GM23338 (cell line): ENCODE results near the gene FOXP1. TPM values are rescaled to one million over a fixed set of nuclear protein-coding genes. Genes with fewer than 3 reads are reported as not detected.

Experiments used
- ATAC-seq: fragments of 200-7000 bp; cut with Tn5 transposase; 3 replicates; pipeline ENCODE4 v1.9.1; 2020
- DNase-seq: peaks from one replicate; pipeline ENCODE4 v3.0.0-alpha.2; 2015; ENCODE audit warnings: low spot score
- H2AFZ ChIP-seq: fragments of 200-600 bp; sonication (generic); 2 replicates; pipeline ENCODE4 v1.8.0; 2016; ENCODE audit warnings: antibody characterized with exemption, mild to moderate bottlenecking, moderate library complexity
- H3F3A ChIP-seq: fragments of 200-600 bp; sonication (generic); replicated peaks from 2 replicates; pipeline ENCODE4 v1.8.0; 2017; ENCODE audit warnings: antibody characterized with exemption, mixed run types, low read depth
- H3K27ac ChIP-seq: fragments of 200-600 bp; sonication (generic); 2 replicates; pipeline ENCODE4 v1.6.1; 2016; ENCODE audit warnings: low read depth
- H3K27me3 ChIP-seq: fragments of 200-600 bp; sonication (generic); 2 replicates; pipeline ENCODE4 v1.8.0; 2016; ENCODE audit warnings: mild to moderate bottlenecking, mixed run types, moderate library complexity; ENCODE audit not compliant: insufficient read depth
- H3K36me3 ChIP-seq: fragments of 200-600 bp; sonication (generic); 2 replicates; pipeline ENCODE4 v1.8.0; 2016; ENCODE audit warnings: mild to moderate bottlenecking; ENCODE audit not compliant: insufficient read depth
- H3K4me1 ChIP-seq: fragments of 200-600 bp; sonication (generic); 2 replicates; pipeline ENCODE4 v1.8.0; 2016; ENCODE audit warnings: mild to moderate bottlenecking, moderate library complexity; ENCODE audit not compliant: insufficient read depth
- H3K4me2 ChIP-seq: fragments of 200-600 bp; sonication (generic); 2 replicates; pipeline ENCODE4 v1.7.1; 2017; ENCODE audit warnings: mixed run types
- H3K4me3 ChIP-seq: fragments of 200-600 bp; sonication (generic); 2 replicates; pipeline ENCODE4 v1.6.1; 2016; ENCODE audit warnings: mixed run types
- H3K79me2 ChIP-seq: fragments of 200-600 bp; sonication (generic); replicated peaks from 2 replicates; pipeline ENCODE4 v1.8.0; 2017; ENCODE audit warnings: mild to moderate bottlenecking; ENCODE audit not compliant: insufficient read depth
- H3K9me2 ChIP-seq: fragments of 200-600 bp; sonication (generic); 2 replicates; pipeline ENCODE4 v1.8.0; 2017; ENCODE audit not compliant: insufficient read depth
- H4K20me1 ChIP-seq: fragments of 200-600 bp; sonication (generic); replicated peaks from 2 replicates; pipeline ENCODE4 v1.8.0; 2017; ENCODE audit warnings: mild to moderate bottlenecking; ENCODE audit not compliant: insufficient read depth
- H3K27ac Mint-ChIP-seq: 2 replicates; pipeline ENCODE4 v1.8.0; 2020; ENCODE audit warnings: inconsistent platforms, mild to moderate bottlenecking, moderate library complexity, mixed read lengths
- H3K27me3 Mint-ChIP-seq: 3 replicates; pipeline ENCODE4 v1.8.0; 2022; ENCODE audit warnings: low read depth, mild to moderate bottlenecking, moderate library complexity, mixed read lengths, inconsistent platforms; ENCODE audit not compliant: insufficient read depth, poor library complexity
- H3K36me3 Mint-ChIP-seq: 3 replicates; pipeline ENCODE4 v1.8.0; 2021; ENCODE audit warnings: low read depth, mild to moderate bottlenecking, inconsistent platforms, moderate library complexity, mixed read lengths
- H3K4me1 Mint-ChIP-seq: 3 replicates; pipeline ENCODE4 v1.8.0; 2020; ENCODE audit warnings: mild to moderate bottlenecking, inconsistent platforms, mixed read lengths
- H3K4me3 Mint-ChIP-seq: 3 replicates; pipeline ENCODE4 v1.8.0; 2021; ENCODE audit warnings: moderate library complexity, mild to moderate bottlenecking, inconsistent platforms, mixed read lengths
- H3K9me3 Mint-ChIP-seq: 3 replicates; pipeline ENCODE4 v1.8.0; 2020; ENCODE audit warnings: moderate library complexity, mild to moderate bottlenecking, inconsistent platforms, mixed read lengths
- CREB1 ChIP-seq: fragments of 250-450 bp; sonication (Bioruptor Pico); IDR thresholded peaks from 2 replicates; pipeline ENCODE4 v1.5.0; 2020; ENCODE audit warnings: low read depth, mild to moderate bottlenecking, moderate library complexity
- EZH2 ChIP-seq: fragments of 200-600 bp; sonication (generic); IDR thresholded peaks from one replicate; pipeline ENCODE4 v1.8.0; 2017; ENCODE audit warnings: antibody characterized with exemption, mild to moderate bottlenecking, low read depth; ENCODE audit not compliant: unreplicated experiment
- EZH2phosphoT487 ChIP-seq: fragments of 200-600 bp; sonication (generic); IDR thresholded peaks from one replicate; pipeline ENCODE4 v1.8.1; 2018; ENCODE audit warnings: antibody characterized with exemption; ENCODE audit not compliant: unreplicated experiment
- JUNB ChIP-seq: IDR thresholded peaks from one replicate; pipeline ENCODE4 v1.6.1; 2016; ENCODE audit warnings: antibody characterized with exemption; ENCODE audit not compliant: unreplicated experiment
- NANOG ChIP-seq: IDR thresholded peaks from 2 replicates; pipeline ENCODE4 v1.6.1; 2016; ENCODE audit warnings: antibody characterized with exemption, borderline replicate concordance
- POLR2AphosphoS5 ChIP-seq: IDR thresholded peaks from 2 replicates; pipeline ENCODE4 v1.6.1; 2016; ENCODE audit warnings: antibody characterized with exemption, low read depth
- STAT1 ChIP-seq: IDR thresholded peaks from one replicate; pipeline ENCODE4 v1.6.1; 2016; ENCODE audit warnings: antibody characterized with exemption; ENCODE audit not compliant: unreplicated experiment
- ZNF114 ChIP-seq: fragments of 250-450 bp; sonication (Bioruptor Pico); IDR thresholded peaks from 2 replicates; pipeline ENCODE4 v1.5.0; 2020; ENCODE audit warnings: mild to moderate bottlenecking, moderate library complexity
- ZNF331 ChIP-seq: fragments of 250-450 bp; sonication (Bioruptor Pico); IDR thresholded peaks from 2 replicates; pipeline ENCODE4 v1.5.0; 2020; ENCODE audit warnings: low read depth, mild to moderate bottlenecking, moderate library complexity
- polyA plus RNA-seq: library from polyadenylated mRNA; unstranded; fragments of >200 nt; fragmentation: Nextera tagmentation; extraction: Ambion mirVana; gene quantifications from 2 replicates; pipeline ENCODE4 v1.2.1, GENCODE V29; 2016
- total RNA-seq: library from RNA; depleted of rRNA; stranded (reverse); fragments of >200 nt; shearing (Covaris generic); gene quantifications from 2 replicates; pipeline ENCODE4 v1.2.3, GENCODE V29; 2014
- TF ChIP-seq, protein P1 (sequence below): IDR thresholded peaks from 2 replicates; pipeline ENCODE4 v1.6.1; 2016; ENCODE audit warnings: antibody characterized with exemption
- TF ChIP-seq, protein P2 (sequence below): IDR thresholded peaks from one replicate; pipeline ENCODE4 v1.6.1; 2018; ENCODE audit warnings: antibody characterized with exemption; ENCODE audit not compliant: unreplicated experiment
- TF ChIP-seq, protein P3 (sequence below): fragments of 250-450 bp; sonication (Bioruptor Pico); IDR thresholded peaks from 2 replicates; pipeline ENCODE4 v1.5.0; 2020; ENCODE audit warnings: mild to moderate bottlenecking, moderate library complexity
- TF ChIP-seq, protein P4 (sequence below), 2 experiments: fragments of 200-600 bp in 1 of 2; sonication (generic) in 1 of 2; conservative IDR thresholded peaks; 2 replicates each; pipeline versions ENCODE4 v1.5.1 to v1.6.1; 2016 to 2017; ENCODE audit warnings: antibody characterized with exemption in 2 of 2, low read depth in 2 of 2, mild to moderate bottlenecking in 2 of 2, moderate library complexity in 1 of 2

FOXP1 gene
- total and polyA plus RNA-seq, 2 experiments from 2014 or later: 32.9 to 35.5 TPM

DNA sequence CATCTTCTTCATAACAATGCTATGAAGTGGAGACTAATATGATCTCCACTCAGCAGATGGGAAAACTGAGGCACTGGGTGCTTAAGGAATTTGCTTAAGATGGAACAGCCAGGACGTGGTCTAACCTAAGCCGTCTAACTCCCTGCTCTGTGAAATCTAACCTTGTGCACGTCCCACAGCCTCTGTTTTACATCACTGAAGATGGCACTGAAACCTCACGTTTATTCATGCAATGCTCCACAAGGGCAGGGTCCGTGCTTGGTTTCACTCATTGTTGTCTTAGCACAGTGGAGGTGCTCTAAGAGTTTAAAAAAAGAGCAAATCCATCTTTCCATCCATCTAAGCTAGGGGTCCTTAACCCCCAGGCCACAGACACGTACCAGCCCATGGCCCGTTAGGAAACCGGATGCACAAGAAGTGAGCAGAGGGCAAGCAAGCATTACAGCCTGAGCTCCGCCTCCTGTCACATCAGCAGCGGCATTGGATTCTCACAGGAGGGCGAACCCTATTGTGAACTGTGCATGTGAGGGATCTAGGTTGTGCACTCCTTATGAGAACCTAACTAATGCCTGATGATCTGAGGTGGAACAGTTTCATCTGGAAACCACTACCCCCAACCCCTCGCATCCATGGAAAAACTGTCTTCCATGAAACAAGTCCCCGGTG, 118.0 kb downstream of the FOXP1 start:
- no peak overlapping the region for H3K4me3 ChIP-seq
- H3F3A ChIP-seq: no peaks in the 10 kb centered on the region
- TF ChIP-seq JUNB: no peak
- TF ChIP-seq, protein P1, sequence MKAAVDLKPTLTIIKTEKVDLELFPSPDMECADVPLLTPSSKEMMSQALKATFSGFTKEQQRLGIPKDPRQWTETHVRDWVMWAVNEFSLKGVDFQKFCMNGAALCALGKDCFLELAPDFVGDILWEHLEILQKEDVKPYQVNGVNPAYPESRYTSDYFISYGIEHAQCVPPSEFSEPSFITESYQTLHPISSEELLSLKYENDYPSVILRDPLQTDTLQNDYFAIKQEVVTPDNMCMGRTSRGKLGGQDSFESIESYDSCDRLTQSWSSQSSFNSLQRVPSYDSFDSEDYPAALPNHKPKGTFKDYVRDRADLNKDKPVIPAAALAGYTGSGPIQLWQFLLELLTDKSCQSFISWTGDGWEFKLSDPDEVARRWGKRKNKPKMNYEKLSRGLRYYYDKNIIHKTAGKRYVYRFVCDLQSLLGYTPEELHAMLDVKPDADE: no peak
- TF ChIP-seq, protein P2, sequence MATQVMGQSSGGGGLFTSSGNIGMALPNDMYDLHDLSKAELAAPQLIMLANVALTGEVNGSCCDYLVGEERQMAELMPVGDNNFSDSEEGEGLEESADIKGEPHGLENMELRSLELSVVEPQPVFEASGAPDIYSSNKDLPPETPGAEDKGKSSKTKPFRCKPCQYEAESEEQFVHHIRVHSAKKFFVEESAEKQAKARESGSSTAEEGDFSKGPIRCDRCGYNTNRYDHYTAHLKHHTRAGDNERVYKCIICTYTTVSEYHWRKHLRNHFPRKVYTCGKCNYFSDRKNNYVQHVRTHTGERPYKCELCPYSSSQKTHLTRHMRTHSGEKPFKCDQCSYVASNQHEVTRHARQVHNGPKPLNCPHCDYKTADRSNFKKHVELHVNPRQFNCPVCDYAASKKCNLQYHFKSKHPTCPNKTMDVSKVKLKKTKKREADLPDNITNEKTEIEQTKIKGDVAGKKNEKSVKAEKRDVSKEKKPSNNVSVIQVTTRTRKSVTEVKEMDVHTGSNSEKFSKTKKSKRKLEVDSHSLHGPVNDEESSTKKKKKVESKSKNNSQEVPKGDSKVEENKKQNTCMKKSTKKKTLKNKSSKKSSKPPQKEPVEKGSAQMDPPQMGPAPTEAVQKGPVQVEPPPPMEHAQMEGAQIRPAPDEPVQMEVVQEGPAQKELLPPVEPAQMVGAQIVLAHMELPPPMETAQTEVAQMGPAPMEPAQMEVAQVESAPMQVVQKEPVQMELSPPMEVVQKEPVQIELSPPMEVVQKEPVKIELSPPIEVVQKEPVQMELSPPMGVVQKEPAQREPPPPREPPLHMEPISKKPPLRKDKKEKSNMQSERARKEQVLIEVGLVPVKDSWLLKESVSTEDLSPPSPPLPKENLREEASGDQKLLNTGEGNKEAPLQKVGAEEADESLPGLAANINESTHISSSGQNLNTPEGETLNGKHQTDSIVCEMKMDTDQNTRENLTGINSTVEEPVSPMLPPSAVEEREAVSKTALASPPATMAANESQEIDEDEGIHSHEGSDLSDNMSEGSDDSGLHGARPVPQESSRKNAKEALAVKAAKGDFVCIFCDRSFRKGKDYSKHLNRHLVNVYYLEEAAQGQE: no peak
- TF ChIP-seq POLR2AphosphoS5: no peak
- no peak for TF ChIP-seq ZNF114 (CRISPR knock-in tag)
- TF ChIP-seq, protein P3, sequence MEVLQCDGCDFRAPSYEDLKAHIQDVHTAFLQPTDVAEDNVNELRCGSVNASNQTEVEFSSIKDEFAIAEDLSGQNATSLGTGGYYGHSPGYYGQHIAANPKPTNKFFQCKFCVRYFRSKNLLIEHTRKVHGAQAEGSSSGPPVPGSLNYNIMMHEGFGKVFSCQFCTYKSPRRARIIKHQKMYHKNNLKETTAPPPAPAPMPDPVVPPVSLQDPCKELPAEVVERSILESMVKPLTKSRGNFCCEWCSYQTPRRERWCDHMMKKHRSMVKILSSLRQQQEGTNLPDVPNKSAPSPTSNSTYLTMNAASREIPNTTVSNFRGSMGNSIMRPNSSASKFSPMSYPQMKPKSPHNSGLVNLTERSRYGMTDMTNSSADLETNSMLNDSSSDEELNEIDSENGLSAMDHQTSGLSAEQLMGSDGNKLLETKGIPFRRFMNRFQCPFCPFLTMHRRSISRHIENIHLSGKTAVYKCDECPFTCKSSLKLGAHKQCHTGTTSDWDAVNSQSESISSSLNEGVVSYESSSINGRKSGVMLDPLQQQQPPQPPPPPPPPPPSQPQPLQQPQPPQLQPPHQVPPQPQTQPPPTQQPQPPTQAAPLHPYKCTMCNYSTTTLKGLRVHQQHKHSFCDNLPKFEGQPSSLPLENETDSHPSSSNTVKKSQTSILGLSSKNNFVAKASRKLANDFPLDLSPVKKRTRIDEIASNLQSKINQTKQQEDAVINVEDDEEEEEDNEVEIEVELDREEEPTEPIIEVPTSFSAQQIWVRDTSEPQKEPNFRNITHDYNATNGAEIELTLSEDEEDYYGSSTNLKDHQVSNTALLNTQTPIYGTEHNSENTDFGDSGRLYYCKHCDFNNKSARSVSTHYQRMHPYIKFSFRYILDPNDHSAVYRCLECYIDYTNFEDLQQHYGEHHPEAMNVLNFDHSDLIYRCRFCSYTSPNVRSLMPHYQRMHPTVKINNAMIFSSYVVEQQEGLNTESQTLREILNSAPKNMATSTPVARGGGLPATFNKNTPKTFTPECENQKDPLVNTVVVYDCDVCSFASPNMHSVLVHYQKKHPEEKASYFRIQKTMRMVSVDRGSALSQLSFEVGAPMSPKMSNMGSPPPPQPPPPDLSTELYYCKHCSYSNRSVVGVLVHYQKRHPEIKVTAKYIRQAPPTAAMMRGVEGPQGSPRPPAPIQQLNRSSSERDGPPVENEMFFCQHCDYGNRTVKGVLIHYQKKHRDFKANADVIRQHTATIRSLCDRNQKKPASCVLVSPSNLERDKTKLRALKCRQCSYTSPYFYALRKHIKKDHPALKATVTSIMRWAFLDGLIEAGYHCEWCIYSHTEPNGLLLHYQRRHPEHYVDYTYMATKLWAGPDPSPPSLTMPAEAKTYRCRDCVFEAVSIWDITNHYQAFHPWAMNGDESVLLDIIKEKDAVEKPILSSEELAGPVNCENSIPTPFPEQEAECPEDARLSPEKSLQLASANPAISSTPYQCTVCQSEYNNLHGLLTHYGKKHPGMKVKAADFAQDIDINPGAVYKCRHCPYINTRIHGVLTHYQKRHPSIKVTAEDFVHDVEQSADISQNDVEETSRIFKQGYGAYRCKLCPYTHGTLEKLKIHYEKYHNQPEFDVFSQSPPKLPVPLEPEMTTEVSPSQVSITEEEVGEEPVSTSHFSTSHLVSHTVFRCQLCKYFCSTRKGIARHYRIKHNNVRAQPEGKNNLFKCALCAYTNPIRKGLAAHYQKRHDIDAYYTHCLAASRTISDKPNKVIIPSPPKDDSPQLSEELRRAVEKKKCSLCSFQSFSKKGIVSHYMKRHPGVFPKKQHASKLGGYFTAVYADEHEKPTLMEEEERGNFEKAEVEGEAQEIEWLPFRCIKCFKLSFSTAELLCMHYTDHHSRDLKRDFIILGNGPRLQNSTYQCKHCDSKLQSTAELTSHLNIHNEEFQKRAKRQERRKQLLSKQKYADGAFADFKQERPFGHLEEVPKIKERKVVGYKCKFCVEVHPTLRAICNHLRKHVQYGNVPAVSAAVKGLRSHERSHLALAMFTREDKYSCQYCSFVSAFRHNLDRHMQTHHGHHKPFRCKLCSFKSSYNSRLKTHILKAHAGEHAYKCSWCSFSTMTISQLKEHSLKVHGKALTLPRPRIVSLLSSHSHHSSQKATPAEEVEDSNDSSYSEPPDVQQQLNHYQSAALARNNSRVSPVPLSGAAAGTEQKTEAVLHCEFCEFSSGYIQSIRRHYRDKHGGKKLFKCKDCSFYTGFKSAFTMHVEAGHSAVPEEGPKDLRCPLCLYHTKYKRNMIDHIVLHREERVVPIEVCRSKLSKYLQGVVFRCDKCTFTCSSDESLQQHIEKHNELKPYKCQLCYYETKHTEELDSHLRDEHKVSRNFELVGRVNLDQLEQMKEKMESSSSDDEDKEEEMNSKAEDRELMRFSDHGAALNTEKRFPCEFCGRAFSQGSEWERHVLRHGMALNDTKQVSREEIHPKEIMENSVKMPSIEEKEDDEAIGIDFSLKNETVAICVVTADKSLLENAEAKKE (CRISPR knock-in tag): no peak
- TF ChIP-seq CREB1 (CRISPR knock-in tag): no peak
- TF ChIP-seq EZH2phosphoT487: no peak
- TF ChIP-seq, protein P4, sequence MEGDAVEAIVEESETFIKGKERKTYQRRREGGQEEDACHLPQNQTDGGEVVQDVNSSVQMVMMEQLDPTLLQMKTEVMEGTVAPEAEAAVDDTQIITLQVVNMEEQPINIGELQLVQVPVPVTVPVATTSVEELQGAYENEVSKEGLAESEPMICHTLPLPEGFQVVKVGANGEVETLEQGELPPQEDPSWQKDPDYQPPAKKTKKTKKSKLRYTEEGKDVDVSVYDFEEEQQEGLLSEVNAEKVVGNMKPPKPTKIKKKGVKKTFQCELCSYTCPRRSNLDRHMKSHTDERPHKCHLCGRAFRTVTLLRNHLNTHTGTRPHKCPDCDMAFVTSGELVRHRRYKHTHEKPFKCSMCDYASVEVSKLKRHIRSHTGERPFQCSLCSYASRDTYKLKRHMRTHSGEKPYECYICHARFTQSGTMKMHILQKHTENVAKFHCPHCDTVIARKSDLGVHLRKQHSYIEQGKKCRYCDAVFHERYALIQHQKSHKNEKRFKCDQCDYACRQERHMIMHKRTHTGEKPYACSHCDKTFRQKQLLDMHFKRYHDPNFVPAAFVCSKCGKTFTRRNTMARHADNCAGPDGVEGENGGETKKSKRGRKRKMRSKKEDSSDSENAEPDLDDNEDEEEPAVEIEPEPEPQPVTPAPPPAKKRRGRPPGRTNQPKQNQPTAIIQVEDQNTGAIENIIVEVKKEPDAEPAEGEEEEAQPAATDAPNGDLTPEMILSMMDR (conservative IDR thresholded peaks at IDR 0.05; ENCODE audit: low read depth in 2 of 2): no peak
- no peak for TF ChIP-seq ZNF331
- TF ChIP-seq NANOG: no peak
- no peak for TF ChIP-seq STAT1
- no peak for TF ChIP-seq EZH2
- no peaks in the 10 kb centered on the region for H3K36me3 Mint-ChIP-seq
- no peak for ATAC-seq
- peaks cover 31% of the 10 kb centered on the region for H3K4me1 ChIP-seq
- H3K27me3 Mint-ChIP-seq: peaks cover 2% of the 10 kb centered on the region
- H4K20me1 ChIP-seq: no peaks in the 10 kb centered on the region
- no peak for DNase-seq
- no peaks in the 10 kb centered on the region for H3K79me2 ChIP-seq
- peaks cover 33% of the 10 kb centered on the region for H3K4me1 Mint-ChIP-seq
- no peak overlapping the region for H3K4me3 Mint-ChIP-seq
- no peaks in the 10 kb centered on the region for H3K36me3 ChIP-seq
- no peak overlapping the region for H2AFZ ChIP-seq
- no peak overlapping the region for H3K27ac Mint-ChIP-seq
- H3K4me2 ChIP-seq: no peak overlapping the region
- H3K27ac ChIP-seq: no peak overlapping the region
- H3K9me3 Mint-ChIP-seq: no peaks in the 10 kb centered on the region; the same call in 2 of the 3 replicates
- H3K9me2 ChIP-seq: no peaks in the 10 kb centered on the region
- H3K27me3 ChIP-seq: no peaks in the 10 kb centered on the region
